CD14-positive monocyte (primary cell): ENCODE data around the gene RAC2. TPM values are rescaled to one million over a fixed set of nuclear protein-coding genes. Genes with fewer than 3 reads are reported as not detected.

ENCODE experiments used
- DNase-seq, 3 donors: peaks; one replicate each; pipeline ENCODE4 v3.0.0-alpha.2; 2011 to 2022
- H2AFZ ChIP-seq: 2 replicates; pipeline ENCODE4 v1.6.0; 2012; ENCODE audit warnings: mild to moderate bottlenecking, low read depth, low read length, inconsistent platforms; ENCODE audit not compliant: insufficient read depth, poor library complexity, severe bottlenecking
- H3K27ac ChIP-seq, 2 donors: 1 replicate in 1 of 2; 2 replicates in 1 of 2; pipeline ENCODE4 v1.5.1; 2012 to 2013; ENCODE audit warnings: low read length in 2 of 2, control low read depth in 1 of 2, inconsistent platforms in 1 of 2, low read depth in 1 of 2, mild to moderate bottlenecking in 1 of 2
- H3K27me3 ChIP-seq, 2 donors: one replicate each; pipeline versions ENCODE4 v1.6.0 to v1.6.1; 2011 to 2013; ENCODE audit warnings: low read length in 2 of 2; ENCODE audit not compliant: control insufficient read depth in 2 of 2, insufficient read depth in 2 of 2
- H3K36me3 ChIP-seq, 2 donors: replicated peaks in 1 of 2; 1 replicate in 1 of 2; 2 replicates in 1 of 2; pipeline versions ENCODE4 v1.5.1 to v1.6.1; 2012 to 2013; ENCODE audit warnings: low read length in 2 of 2, control low read depth in 1 of 2, inconsistent platforms in 1 of 2, mild to moderate bottlenecking in 1 of 2; ENCODE audit not compliant: insufficient read depth in 2 of 2, control insufficient read depth in 1 of 2
- H3K4me1 ChIP-seq, 2 donors: 1 replicate in 1 of 2; 2 replicates in 1 of 2; pipeline versions ENCODE4 v1.5.1 to v1.6.1; 2012 to 2013; ENCODE audit warnings: low read length in 2 of 2, control low read depth in 1 of 2, inconsistent platforms in 1 of 2, mild to moderate bottlenecking in 1 of 2, moderate library complexity in 1 of 2; ENCODE audit not compliant: insufficient read depth in 2 of 2, control insufficient read depth in 1 of 2
- H3K4me2 ChIP-seq: replicated peaks from 2 replicates; pipeline ENCODE3; 2012; ENCODE audit warnings: low read length, moderate library complexity, mild to moderate bottlenecking; ENCODE audit not compliant: poor library complexity, severe bottlenecking; ENCODE audit errors: extremely low read depth
- H3K4me3 ChIP-seq, 3 experiments: fragments of 200-600 bp in 1 of 3; sonication (generic) in 1 of 3; replicated peaks in 1 of 3; 1 replicate in 2 of 3; 2 replicates in 1 of 3; pipeline ENCODE4 v1.5.1; 2011 to 2013; ENCODE audit warnings: low read length in 3 of 3, mild to moderate bottlenecking in 3 of 3, control low read depth in 2 of 3, low read depth in 2 of 3, inconsistent platforms in 1 of 3, moderate library complexity in 1 of 3
- H3K79me2 ChIP-seq: 2 replicates; pipeline ENCODE4 v1.6.0; 2012; ENCODE audit warnings: mild to moderate bottlenecking, control low read depth, inconsistent platforms, low read length, moderate library complexity; ENCODE audit not compliant: insufficient read depth
- H3K9ac ChIP-seq: 2 replicates; pipeline ENCODE4 v1.6.0; 2017; ENCODE audit warnings: low read length, mild to moderate bottlenecking; ENCODE audit not compliant: insufficient read depth, poor library complexity, severe bottlenecking
- H3K9me3 ChIP-seq, 2 donors: replicated peaks in 1 of 2; 1 replicate in 1 of 2; 2 replicates in 1 of 2; pipeline versions ENCODE4 v1.5.1 to v1.6.1; 2012 to 2013; ENCODE audit warnings: low read length in 2 of 2, control low read depth in 1 of 2; ENCODE audit not compliant: control insufficient read depth in 1 of 2, insufficient read depth in 1 of 2
- H4K20me1 ChIP-seq: 2 replicates; pipeline ENCODE4 v1.6.0; 2012; ENCODE audit warnings: mild to moderate bottlenecking, low read length, control low read depth, moderate library complexity; ENCODE audit not compliant: insufficient read depth
- H3K27ac Mint-ChIP-seq, 7 donors: one replicate each; pipeline ENCODE4 v1.8.0; 2020; ENCODE audit warnings: mild to moderate bottlenecking in 7 of 7, mixed read lengths in 7 of 7, moderate library complexity in 6 of 7, inconsistent platforms in 2 of 7
- H3K27me3 Mint-ChIP-seq, 3 donors: one replicate each; pipeline ENCODE4 v1.8.0; 2021 to 2022; ENCODE audit warnings: low read depth in 3 of 3, mild to moderate bottlenecking in 3 of 3, mixed read lengths in 3 of 3, moderate library complexity in 3 of 3, inconsistent platforms in 1 of 3
- H3K36me3 Mint-ChIP-seq, 2 donors: one replicate each; pipeline ENCODE4 v1.8.0; 2020; ENCODE audit warnings: mixed read lengths in 2 of 2, inconsistent platforms in 1 of 2, mild to moderate bottlenecking in 1 of 2
- H3K4me1 Mint-ChIP-seq: one replicate; pipeline ENCODE4 v1.8.0; 2020; ENCODE audit warnings: mild to moderate bottlenecking, mixed read lengths
- H3K4me3 Mint-ChIP-seq, 2 donors: one replicate each; pipeline ENCODE4 v1.8.0; 2020; ENCODE audit warnings: mild to moderate bottlenecking in 2 of 2, mixed read lengths in 2 of 2, moderate library complexity in 1 of 2
- H3K9me3 Mint-ChIP-seq, 7 donors: one replicate each; pipeline ENCODE4 v1.8.0; 2020 to 2022; ENCODE audit warnings: mixed read lengths in 7 of 7, mild to moderate bottlenecking in 6 of 7, moderate library complexity in 6 of 7, inconsistent platforms in 2 of 7
- WGBS: methylation state at CpG from one replicate; pipeline ENCODE4 v1.1.5; 2013; ENCODE audit warnings: missing lambda C conversion rate; ENCODE audit not compliant: insufficient coverage; 5-methylcytosine and 5-hydroxymethylcytosine counted together
- intact Hi-C, 2 donors: fragments of 100-400 bp; cut with micrococcal nuclease; formaldehyde crosslinking; loops; one replicate each; pipeline versions ENCODE4 v1.15.0 to v1.15.1; 2023
- polyA plus RNA-seq, 3 donors: library from polyadenylated mRNA; depleted of rRNA in 1 of 3; unstranded in 2 of 3; stranded (reverse) in 1 of 3; fragments of 300-500 nt in 2 of 3; fragments of >200 nt in 1 of 3; fragmentation: Illumina TruSeq in 2 of 3; gene quantifications; 1 replicate in 2 of 3; 2 replicates in 1 of 3; pipeline ENCODE4 v1.2.3, GENCODE V29; 2012 to 2021
- TF ChIP-seq, protein P1 (sequence below): fragments of 200-600 bp; IDR thresholded peaks from one replicate; pipeline ENCODE4 v1.8.0; 2022; ENCODE audit warnings: antibody characterized with exemption, mild to moderate bottlenecking

The RAC2 gene
- polyA plus RNA-seq, 3 donors, result 360 to 529 (median 526) TPM

DNA sequence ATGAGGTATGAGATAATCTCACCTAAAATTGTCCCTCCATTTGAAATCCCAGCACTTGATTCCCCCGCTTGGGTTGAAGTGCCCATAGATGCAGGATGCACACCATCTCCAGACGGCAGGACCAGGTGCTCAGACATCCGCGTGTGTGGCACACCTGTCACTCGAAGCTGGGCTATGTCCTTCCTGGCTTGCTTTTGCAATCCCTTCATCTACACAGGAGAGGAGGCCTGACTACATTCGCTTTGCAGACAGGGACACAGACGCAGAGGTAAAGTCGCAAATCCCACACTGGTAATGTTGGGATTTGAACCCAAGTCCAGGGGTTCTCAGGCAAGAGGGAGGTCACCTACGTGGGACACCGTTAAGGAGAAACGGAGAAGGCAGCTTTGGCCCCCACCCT is 31.1 kb upstream of the RAC2 start:
- WGBS, result 86% methylated on average over 7 of the region's 11 CpGs
- Mint-ChIP-seq H3K36me3 (peaks cover 0 to 3% of the 10 kb centered on the region in 2 donors), H3K4me1 (peaks cover 93% of the 10 kb centered on the region), H3K9me3 (peaks cover 0 to 4% (median 2%) of the 10 kb centered on the region in 7 donors), H3K27me3 (peaks cover 0 to 7% (median 0%) of the 10 kb centered on the region in 3 donors), H3K4me3 (no peak overlapping the region), H3K27ac (peak overlapping the region; percentile 81 to 95 (median 89))
- H3K4me1 ChIP-seq, result peaks cover 91 to 97% of the 10 kb centered on the region in 2 donors
- no peaks in the 10 kb centered on the region for H3K79me2 ChIP-seq
- H3K27me3 ChIP-seq, result no peaks in the 10 kb centered on the region
- H4K20me1 ChIP-seq, result no peaks in the 10 kb centered on the region
- H3K9ac ChIP-seq, result no peak overlapping the region
- TF ChIP-seq, protein P1, sequence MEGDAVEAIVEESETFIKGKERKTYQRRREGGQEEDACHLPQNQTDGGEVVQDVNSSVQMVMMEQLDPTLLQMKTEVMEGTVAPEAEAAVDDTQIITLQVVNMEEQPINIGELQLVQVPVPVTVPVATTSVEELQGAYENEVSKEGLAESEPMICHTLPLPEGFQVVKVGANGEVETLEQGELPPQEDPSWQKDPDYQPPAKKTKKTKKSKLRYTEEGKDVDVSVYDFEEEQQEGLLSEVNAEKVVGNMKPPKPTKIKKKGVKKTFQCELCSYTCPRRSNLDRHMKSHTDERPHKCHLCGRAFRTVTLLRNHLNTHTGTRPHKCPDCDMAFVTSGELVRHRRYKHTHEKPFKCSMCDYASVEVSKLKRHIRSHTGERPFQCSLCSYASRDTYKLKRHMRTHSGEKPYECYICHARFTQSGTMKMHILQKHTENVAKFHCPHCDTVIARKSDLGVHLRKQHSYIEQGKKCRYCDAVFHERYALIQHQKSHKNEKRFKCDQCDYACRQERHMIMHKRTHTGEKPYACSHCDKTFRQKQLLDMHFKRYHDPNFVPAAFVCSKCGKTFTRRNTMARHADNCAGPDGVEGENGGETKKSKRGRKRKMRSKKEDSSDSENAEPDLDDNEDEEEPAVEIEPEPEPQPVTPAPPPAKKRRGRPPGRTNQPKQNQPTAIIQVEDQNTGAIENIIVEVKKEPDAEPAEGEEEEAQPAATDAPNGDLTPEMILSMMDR, result no peak
- H2AFZ ChIP-seq, result no peak overlapping the region
- intact Hi-C loops, result no loop called here
- no peak for DNase-seq
- H3K27ac ChIP-seq, result peak overlapping the region; percentile 53 to 80
- peak overlapping the region; percentile 41 for H3K4me2 ChIP-seq
- no peaks in the 10 kb centered on the region for H3K9me3 ChIP-seq
- H3K36me3 ChIP-seq, result no peaks in the 10 kb centered on the region
- H3K4me3 ChIP-seq, result peak overlapping the region in 1 of 3 experiments; percentile 41

DNA sequence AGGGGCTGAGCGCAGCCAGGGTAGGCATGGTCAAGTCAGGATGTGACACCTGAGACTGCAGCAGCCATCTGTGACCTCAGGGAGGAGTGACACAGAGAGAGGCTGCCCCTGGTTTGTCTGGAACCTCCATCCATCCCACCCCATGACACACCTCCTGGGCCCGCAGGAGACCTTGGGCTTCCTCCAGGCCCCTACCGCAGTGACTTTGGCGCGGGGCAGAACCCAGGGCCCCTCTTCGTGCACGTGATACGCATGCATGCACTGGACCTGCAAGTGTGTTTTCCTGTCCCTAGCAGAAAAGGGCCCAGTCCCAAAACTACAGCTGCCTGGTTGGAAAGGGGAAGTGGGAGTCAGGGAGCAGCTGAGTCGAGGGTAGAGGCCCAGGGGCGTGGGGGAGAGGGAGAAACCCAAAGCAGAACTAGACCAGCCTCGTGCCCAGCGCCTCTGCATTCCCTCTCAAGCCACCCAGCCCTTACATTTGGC is 30.4 kb upstream of the RAC2 start:
- Mint-ChIP-seq H3K4me3 (peak overlapping the region in 1 of 2 donors; percentile 65), H3K9me3 (peaks cover 0 to 4% (median 2%) of the 10 kb centered on the region in 7 donors), H3K27me3 (peaks cover 0 to 7% (median 0%) of the 10 kb centered on the region in 3 donors), H3K4me1 (peaks cover 93% of the 10 kb centered on the region), H3K36me3 (peaks cover 0 to 3% of the 10 kb centered on the region in 2 donors), H3K27ac (peak overlapping the region; percentile 81 to 95 (median 89))
- Histone ChIP-seq H3K27me3 (no peaks in the 10 kb centered on the region), H4K20me1 (no peaks in the 10 kb centered on the region), H3K4me2 (peak overlapping the region; percentile 41), H3K4me3 (peak overlapping the region in 1 of 3 experiments; percentile 41), H2AFZ (no peak overlapping the region), H3K9me3 (no peaks in the 10 kb centered on the region), H3K4me1 (peaks cover 92 to 97% of the 10 kb centered on the region in 2 donors), H3K9ac (no peak overlapping the region), H3K27ac (peak overlapping the region; percentile 53 to 80), H3K36me3 (no peaks in the 10 kb centered on the region), H3K79me2 (no peaks in the 10 kb centered on the region)
- intact Hi-C loops, result no loop called here
- TF ChIP-seq, protein P1, result no peak
- DNase-seq, result peak; percentile 82 to 89 (median 84)
- 7% methylated on average over 7 of the region's 12 CpGs for WGBS
